Body of pancreas (tissue), 4 donors: ENCODE measurements around the gene CFAP43. TPM values are rescaled to one million over a fixed set of nuclear protein-coding genes. Genes with fewer than 3 reads are reported as not detected.

ENCODE experiments used
- ATAC-seq: fragments of 150-250 bp; one replicate; pipeline ENCODE4 v1.9.1; 2016
- DNase-seq, 4 donors: peaks; one replicate each; pipeline ENCODE4 v3.0.0-alpha.2; 2019
- H3K27ac ChIP-seq, 4 donors: fragments of 200-600 bp; sonication (generic); 1 replicate in 3 of 4; 2 replicates in 1 of 4; pipeline versions ENCODE4 v1.5.1 to v1.6.1; 2016 to 2019; ENCODE audit warnings: mild to moderate bottlenecking in 1 of 4, mixed read lengths in 1 of 4, moderate library complexity in 1 of 4
- H3K27me3 ChIP-seq, 2 donors: fragments of 200-600 bp; sonication (generic); one replicate each; pipeline ENCODE4 v1.6.0; 2016; ENCODE audit warnings: mild to moderate bottlenecking in 1 of 2
- H3K36me3 ChIP-seq, 2 donors: fragments of 200-600 bp; sonication (generic); replicated peaks in 1 of 2; 2 replicates each; pipeline ENCODE4 v1.5.1; 2016; ENCODE audit warnings: low read depth in 2 of 2; ENCODE audit not compliant: insufficient read depth in 1 of 2
- H3K4me1 ChIP-seq: fragments of 200-600 bp; sonication (generic); one replicate; pipeline ENCODE4 v1.6.0; 2016
- H3K4me3 ChIP-seq, 2 donors: fragments of 200-600 bp; sonication (generic); 1 replicate in 1 of 2; 2 replicates in 1 of 2; pipeline ENCODE4 v1.5.1; 2016 to 2019
- H3K9me3 ChIP-seq, 3 donors: fragments of 200-600 bp; sonication (generic); 1 replicate in 2 of 3; 2 replicates in 1 of 3; pipeline ENCODE4 v1.5.1; 2016
- CTCF ChIP-seq, 7 experiments: fragments of 450-650 bp in 4 of 7; fragments of 200-600 bp in 3 of 7; sonication (generic) in 3 of 7; IDR thresholded peaks; one replicate each; pipeline ENCODE4 v1.5.1; 2016 to 2019; ENCODE audit warnings: antibody characterized with exemption in 7 of 7
- POLR2A ChIP-seq, 3 donors: fragments of 450-650 bp; IDR thresholded peaks; one replicate each; pipeline ENCODE4 v1.6.1; 2016; ENCODE audit warnings: antibody characterized with exemption in 3 of 3, mild to moderate bottlenecking in 2 of 3
- WGBS, 2 donors: methylation state at CpG; one replicate each; pipeline ENCODE4 v1.1.5; 2017; 5-methylcytosine and 5-hydroxymethylcytosine counted together
- intact Hi-C: fragments of 100-400 bp; cut with DNase I; formaldehyde crosslinking; loops from one replicate; pipeline ENCODE4 v1.15.1; 2023
- total RNA-seq, 2 donors: library from RNA; depleted of rRNA; stranded (reverse); fragments of >200 nt; gene quantifications; one replicate each; pipeline ENCODE4 v1.1.0, GENCODE V29; 2016

Gene CFAP43
- total RNA-seq, 2 donors from 2014 or later: 2.3 to 4.0 TPM

GRCh38 chr10:104122225-104123107, 109.7 kb downstream of the CFAP43 start:
- WGBS, 2 donors: 16 to 20% methylated on average over 21 to 23 of the region's 23 CpGs

GRCh38 chr10:104121485-104122224, 110.5 kb downstream of the CFAP43 start, which contains the start of gene SFR1:
Gene SFR1 (plus strand): TSS chr10:104122171. CDS start chr10:104122184, 13 bp downstream.
- DNase-seq (peak; percentile 99 to 100 (median 99)), ATAC-seq (peak; percentile 92)
- WGBS, 2 donors: 0% methylated on average over 17 to 67 of the region's 67 CpGs
- no peaks in the 10 kb centered on the region for H3K36me3 ChIP-seq
- no peaks in the 10 kb centered on the region for H3K9me3 ChIP-seq
- intact Hi-C loops: no loop called here
- H3K27me3 ChIP-seq: no peaks in the 10 kb centered on the region
- peak within 1 kb of the TSS; percentile 84 to 100 (median 97) for H3K27ac ChIP-seq
- TF ChIP-seq CTCF (IDR thresholded peaks at IDR 0.05): peak; percentile 52 to 84 (median 80)
- TF ChIP-seq POLR2A (IDR thresholded peaks at IDR 0.05): peak; percentile 70 to 97 (median 95)
- H3K4me3 ChIP-seq: peak within 1 kb of the TSS; percentile 14 to 46
- H3K4me1 ChIP-seq: peaks cover 8% of the 10 kb centered on the region

More at GRCh38 chr10:104122225-104123107, 109.7 kb downstream of the CFAP43 start:
- H3K27ac ChIP-seq: peak overlapping the region; percentile 77 to 100 (median 88)
- intact Hi-C loops: no loop called here
- peak overlapping the region; percentile 14 to 46 for H3K4me3 ChIP-seq
- DNase-seq (peak in 1 of 4 donors; percentile 10), ATAC-seq (no peak)
- H3K36me3 ChIP-seq: no peaks in the 10 kb centered on the region
- no peak for TF ChIP-seq POLR2A (IDR thresholded peaks at IDR 0.05)
- TF ChIP-seq CTCF (IDR thresholded peaks at IDR 0.05): no peak
- no peaks in the 10 kb centered on the region for H3K27me3 ChIP-seq
- peaks cover 8% of the 10 kb centered on the region for H3K4me1 ChIP-seq
- no peaks in the 10 kb centered on the region for H3K9me3 ChIP-seq

GRCh38 chr10:104120903-104121484, 111.2 kb downstream of the CFAP43 start:
- peak; percentile 91 to 96 (median 92) for DNase-seq
- intact Hi-C loops: no loop called here
- no peak for TF ChIP-seq POLR2A (IDR thresholded peaks at IDR 0.05)
- no peak for TF ChIP-seq CTCF (IDR thresholded peaks at IDR 0.05)
- no peaks in the 10 kb centered on the region for H3K9me3 ChIP-seq
- H3K4me3 ChIP-seq: peak overlapping the region; percentile 12 to 32
- no peaks in the 10 kb centered on the region for H3K27me3 ChIP-seq
- ATAC-seq: peak; percentile 69
- H3K27ac ChIP-seq: peak overlapping the region; percentile 84 to 100 (median 97)
- H3K36me3 ChIP-seq: no peaks in the 10 kb centered on the region
- WGBS, 2 donors: 0% methylated on average over 26 to 28 of the region's 28 CpGs
- H3K4me1 ChIP-seq: peaks cover 8% of the 10 kb centered on the region

GRCh38 chr10:104120512-104120902, 111.7 kb downstream of the CFAP43 start:
- no peaks in the 10 kb centered on the region for H3K27me3 ChIP-seq
- no peak for ATAC-seq
- peak overlapping the region; percentile 84 to 100 (median 97) for H3K27ac ChIP-seq
- no peak overlapping the region for H3K4me3 ChIP-seq
- no peak for TF ChIP-seq CTCF (IDR thresholded peaks at IDR 0.05)
- no peak for TF ChIP-seq POLR2A (IDR thresholded peaks at IDR 0.05)
- 5 to 20% methylated on average over 2 of the region's 2 CpGs for WGBS, 2 donors
- H3K36me3 ChIP-seq: no peaks in the 10 kb centered on the region
- H3K9me3 ChIP-seq: no peaks in the 10 kb centered on the region
- intact Hi-C loops: no loop called here
- H3K4me1 ChIP-seq: peaks cover 8% of the 10 kb centered on the region
- no peak for DNase-seq
